ENCODE results near the gene ORC2.
"Not testable (repeated sequence)": the region's sequence is repeated elsewhere in the genome, so short reads cannot be mapped to it uniquely, and the experiment has no call there.

ORC2 gene

GRCh38 chr2:200963124-200963917, at the start of gene ORC2:
Gene ORC2 (minus strand): TSS chr2:200963660. CDS start chr2:200958123, 5,537 bp downstream.
- peak; percentile 86 for DNase-seq (ENCODE audit: low read depth, low spot score)

DNA sequence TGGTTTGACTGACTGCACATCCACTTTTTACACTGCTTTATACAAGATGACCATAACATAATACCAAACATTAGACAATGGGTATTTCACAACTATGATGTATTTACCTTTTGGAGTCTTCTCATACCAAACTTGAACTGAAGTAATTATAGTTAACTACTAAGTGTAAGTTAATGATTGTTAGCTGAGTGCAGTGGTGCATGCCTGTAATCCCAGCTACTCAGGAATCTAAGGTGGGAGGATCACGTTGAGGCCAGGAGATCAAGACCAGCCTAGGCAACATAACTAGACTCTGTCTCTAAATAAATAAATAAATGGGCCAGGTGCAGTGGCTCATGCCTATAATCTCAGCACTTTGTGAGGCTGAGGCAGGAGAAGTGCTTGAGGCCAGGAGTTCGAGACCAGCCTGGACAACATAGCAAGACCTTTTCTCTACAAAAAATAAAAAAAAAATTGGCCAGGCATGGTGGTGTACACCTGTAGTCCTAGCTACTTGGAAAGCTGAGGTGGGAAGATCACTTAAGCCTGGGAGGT, 44.9 kb upstream of the ORC2 start:
- DNase-seq (ENCODE audit: low read depth, low spot score): no peak

DNA sequence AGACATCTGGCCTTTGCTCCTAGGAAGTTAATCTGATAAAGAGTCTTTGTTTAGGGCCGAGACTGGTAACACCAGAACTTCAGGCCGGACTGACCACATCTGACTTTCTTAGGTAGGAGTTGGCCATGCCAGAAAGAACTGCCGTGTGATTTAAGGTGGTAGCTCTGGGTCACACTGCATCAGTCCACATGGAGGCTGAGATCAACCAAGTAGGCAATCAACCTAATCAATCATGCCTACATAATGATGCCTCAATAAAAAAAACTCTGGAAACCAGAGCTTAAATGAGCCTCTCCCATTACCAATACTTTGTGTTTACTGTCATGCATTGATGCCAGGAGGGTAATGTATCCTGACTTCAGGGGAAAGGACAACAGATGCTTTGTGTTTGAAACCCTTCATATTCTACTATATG, 44.1 kb upstream of the ORC2 start:
- no peak for DNase-seq (ENCODE audit: low read depth, low spot score)

DNA sequence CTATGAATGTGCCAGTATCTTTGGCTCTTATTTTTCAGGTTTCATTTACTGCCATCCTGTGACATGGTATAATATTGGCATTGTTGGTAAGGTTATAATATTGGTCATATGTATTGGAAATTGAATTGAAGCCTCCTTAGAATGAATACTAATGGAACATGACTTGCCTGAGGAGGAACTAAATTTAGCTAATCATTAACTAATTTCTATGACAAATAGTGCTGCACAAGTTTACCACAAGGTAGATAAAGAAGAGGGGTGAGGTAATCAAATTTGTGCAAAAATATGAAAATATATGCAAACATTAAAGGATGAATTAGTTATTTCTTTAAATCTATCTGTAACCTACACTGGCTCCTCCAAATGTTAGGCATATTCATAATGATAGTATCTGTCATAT, 43.2 kb upstream of the ORC2 start:
- DNase-seq (ENCODE audit: low read depth, low spot score): no peak

DNA sequence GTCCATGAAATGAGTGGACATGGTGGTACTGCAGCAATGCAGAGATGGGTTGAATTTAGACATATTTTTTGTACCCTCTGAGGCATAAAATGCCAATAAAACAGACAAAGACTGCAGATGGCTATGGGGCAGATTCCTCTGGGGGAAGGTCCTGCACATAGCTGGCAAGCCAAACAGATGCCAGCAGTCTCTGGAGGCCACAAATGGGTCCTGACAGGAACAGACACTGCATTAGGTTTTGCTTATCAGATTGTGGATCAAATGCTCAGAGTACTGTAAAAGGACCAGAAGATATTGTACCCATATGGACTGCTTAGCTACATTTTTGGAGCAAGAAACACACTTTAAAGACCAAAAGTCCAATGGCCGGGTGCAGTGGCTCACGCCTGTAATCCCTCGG, 40.9 kb upstream of the ORC2 start:
- no peak for DNase-seq (ENCODE audit: low read depth, low spot score)

DNA sequence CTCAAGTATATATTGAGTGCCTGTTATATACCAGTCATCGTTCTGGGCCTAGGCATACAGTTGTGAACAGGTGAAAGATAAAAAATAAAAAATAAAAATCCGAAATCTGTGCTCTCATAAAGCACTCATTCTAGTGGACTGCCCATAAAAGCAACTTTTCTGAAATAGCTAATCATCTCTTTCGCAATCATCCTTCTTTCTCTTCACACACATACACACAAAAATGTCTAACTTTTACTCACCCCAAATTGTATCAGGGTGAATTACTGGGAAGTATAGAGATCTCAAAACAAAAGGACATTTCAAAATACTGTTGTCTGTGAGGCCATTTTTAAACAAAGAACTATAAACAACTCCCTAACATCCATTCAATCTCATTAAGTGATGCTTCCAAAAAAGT, 29.6 kb upstream of the ORC2 start:
- DNase-seq (ENCODE audit: low read depth, low spot score): no peak

GRCh38 chr2:200987137-200987536, 23.7 kb upstream of the ORC2 start:
- no peak for DNase-seq (ENCODE audit: low read depth, low spot score)

- DNase-seq (ENCODE audit: low read depth, low spot score): no peak
Measured at GRCh38 chr2:200985799-200986198, 22.3 kb upstream of the ORC2 start.

DNA sequence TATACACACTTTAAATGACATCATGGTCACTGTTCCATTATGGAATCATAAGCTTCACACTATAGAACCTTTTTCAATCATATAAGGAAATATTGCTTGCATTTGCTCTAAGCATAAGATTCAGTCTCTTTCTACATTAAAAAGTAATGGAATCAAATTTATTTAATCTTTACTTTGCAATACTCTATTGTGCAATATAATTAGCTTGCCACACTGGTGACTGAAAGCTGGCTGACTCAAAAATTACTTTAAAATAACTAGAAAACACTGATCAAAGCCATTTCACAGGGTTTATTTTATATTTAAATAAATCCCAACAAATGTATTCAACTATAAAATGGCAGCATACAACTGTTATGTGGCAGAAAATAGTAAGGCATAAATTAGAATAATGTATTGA, 13.2 kb upstream of the ORC2 start:
- DNase-seq (ENCODE audit: low read depth, low spot score): no peak

- DNase-seq (ENCODE audit: low read depth, low spot score): no peak
Measured at GRCh38 chr2:200975672-200976071, 12.2 kb upstream of the ORC2 start.

DNA sequence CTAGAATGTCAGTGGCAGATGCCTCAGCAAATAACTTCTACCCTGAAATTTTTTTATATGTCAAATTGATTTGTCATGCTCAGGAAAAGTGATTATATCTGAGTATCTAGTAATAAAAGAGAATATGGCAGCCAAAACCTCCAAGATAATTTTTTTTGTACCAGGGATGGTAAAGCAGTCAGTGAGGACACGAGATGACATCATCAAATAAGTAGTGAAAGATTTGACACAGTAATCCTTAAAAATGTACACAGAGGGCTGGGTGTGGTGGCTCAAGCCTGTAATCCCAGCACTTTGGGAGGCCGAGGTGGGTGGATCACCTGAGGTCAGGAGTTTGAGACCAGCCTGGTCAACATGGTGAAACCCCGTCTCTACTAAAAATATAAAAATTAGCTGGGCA, 6.6 kb upstream of the ORC2 start:
- DNase-seq (ENCODE audit: low read depth, low spot score): not testable (repeated sequence)

DNA sequence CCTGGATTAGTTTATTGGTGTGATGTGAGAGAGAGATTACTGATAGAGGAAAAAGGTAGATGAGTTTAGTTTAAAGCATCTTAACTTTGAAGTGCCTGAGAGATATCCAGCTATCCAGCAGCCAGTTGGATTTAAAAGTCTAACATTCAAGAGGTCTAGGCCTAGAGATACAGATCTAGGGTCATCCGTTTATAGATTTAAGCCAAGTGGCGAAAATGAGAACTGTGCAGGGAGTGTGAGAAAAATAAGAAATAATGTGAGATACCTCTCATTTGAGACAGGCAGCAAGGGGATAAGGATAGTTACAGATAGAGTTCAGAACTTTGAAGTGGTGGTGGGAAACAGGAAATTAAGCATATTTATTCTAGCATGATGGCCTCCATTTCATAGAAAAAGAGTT, 5.3 kb upstream of the ORC2 start:
- no peak for DNase-seq (ENCODE audit: low read depth, low spot score)

DNA sequence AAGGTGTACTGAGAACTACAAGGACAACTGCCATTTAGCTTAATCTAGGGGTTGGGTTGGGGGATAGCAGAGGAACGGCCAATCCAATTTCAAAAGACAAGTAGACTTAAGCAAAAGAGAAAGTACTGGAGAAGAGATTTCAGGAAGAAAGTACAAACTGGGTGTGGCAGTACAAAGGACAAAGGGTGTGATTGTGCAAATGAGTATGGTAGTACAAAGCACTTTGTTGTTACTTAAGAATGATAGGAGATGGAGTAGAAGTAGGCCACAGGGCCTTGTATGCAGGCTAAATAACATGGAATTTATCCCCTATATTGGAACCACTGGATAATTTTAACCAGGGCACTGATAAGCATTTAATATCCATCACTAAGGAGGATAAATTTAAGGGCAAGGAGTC, 4.7 kb upstream of the ORC2 start:
- DNase-seq (ENCODE audit: low read depth, low spot score): no peak

GRCh38 chr2:200966770-200967169, 3.3 kb upstream of the ORC2 start:
- DNase-seq (ENCODE audit: low read depth, low spot score): no peak

- DNase-seq (ENCODE audit: low read depth, low spot score): no peak
Measured at GRCh38 chr2:200964498-200964897, 1.0 kb upstream of the ORC2 start.

- not testable (repeated sequence) for DNase-seq (ENCODE audit: low read depth, low spot score)
Measured at GRCh38 chr2:200963918-200964252, 425 bp upstream of the ORC2 start.

DNA sequence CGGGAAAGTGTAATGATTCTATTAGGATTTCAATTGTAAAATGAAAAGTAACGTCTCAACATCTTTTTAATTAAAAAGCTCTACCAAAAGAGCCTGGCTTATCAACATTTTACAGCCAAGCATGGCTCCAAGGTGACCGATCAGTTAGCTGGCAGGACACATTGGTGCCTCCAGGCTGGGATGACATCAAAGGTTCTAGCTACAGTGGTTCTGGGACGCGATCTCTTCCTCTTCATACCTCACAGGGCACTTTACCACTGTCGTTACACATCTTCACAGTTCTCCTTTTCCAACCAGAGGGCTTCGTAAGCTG, 693 bp downstream of the ORC2 start:
- no peak for DNase-seq (ENCODE audit: low read depth, low spot score)

- DNase-seq (ENCODE audit: low read depth, low spot score): no peak
Measured at GRCh38 chr2:200961674-200962073, 1.8 kb downstream of the ORC2 start.

DNA sequence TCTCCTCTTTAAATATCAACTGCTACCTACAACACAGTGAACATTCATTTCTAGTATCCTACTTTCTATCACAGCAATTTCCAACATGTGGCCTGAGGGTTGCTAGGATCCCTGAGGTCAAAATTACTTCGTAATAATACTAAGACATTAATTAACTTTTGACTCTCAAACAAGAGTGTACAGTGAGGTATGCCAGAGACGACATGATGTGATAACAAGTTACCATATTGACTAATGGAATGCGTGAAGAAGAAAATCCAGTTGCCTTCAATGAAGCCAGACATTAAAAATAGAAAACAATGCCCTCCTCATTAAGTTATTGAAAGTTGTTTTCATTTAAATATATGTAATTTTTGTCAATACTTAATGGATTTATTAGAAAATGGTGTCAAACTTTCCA, 13.1 kb downstream of the ORC2 start:
- no peak for DNase-seq (ENCODE audit: low read depth, low spot score)

GRCh38 chr2:200945395-200945729, 18.1 kb downstream of the ORC2 start:
- no peak for DNase-seq (ENCODE audit: low read depth, low spot score)

- peak; percentile 21 for DNase-seq (ENCODE audit: low read depth, low spot score)
Measured at GRCh38 chr2:200944467-200945394, 18.7 kb downstream of the ORC2 start.

- DNase-seq (ENCODE audit: low read depth, low spot score): no peak
Measured at GRCh38 chr2:200943527-200944105, 19.8 kb downstream of the ORC2 start.

DNA sequence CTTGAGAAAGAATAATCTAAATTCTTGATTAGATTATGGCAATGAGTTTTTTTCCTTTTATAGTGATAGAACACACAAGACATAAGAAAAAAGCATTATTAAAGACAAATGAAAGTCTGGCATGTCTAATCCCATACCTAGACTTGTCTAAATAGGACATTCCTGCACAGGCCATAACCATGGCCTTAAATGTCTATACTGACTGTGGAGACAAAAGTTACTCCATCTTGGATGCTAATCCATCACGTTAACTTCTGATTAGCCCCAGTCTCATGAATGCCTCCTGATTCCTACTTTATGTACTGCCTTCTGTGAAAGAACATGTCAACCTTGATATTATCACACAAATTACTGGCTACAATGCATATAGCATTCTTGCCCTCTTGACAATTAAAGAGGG, 23.6 kb downstream of the ORC2 start:
- DNase-seq (ENCODE audit: low read depth, low spot score): no peak

Measured in activated CD4-positive, CD25-positive, alpha-beta regulatory T cell treated with anti-CD3 and anti-CD28 coated beads, Interleukin-2, amount 50 U/mL, for 16 hours (primary cell).